HG03039 (cell line): ENCODE measurements around the gene IFT57.

Experiments used
- ATAC-seq: cut with Tn5 transposase; IDR thresholded peaks from one replicate; pipeline ENCODE4 v1.9.1; 2021; ENCODE audit warnings: mild to moderate bottlenecking, moderate library complexity; ENCODE audit not compliant: unreplicated experiment

IFT57 gene

DNA sequence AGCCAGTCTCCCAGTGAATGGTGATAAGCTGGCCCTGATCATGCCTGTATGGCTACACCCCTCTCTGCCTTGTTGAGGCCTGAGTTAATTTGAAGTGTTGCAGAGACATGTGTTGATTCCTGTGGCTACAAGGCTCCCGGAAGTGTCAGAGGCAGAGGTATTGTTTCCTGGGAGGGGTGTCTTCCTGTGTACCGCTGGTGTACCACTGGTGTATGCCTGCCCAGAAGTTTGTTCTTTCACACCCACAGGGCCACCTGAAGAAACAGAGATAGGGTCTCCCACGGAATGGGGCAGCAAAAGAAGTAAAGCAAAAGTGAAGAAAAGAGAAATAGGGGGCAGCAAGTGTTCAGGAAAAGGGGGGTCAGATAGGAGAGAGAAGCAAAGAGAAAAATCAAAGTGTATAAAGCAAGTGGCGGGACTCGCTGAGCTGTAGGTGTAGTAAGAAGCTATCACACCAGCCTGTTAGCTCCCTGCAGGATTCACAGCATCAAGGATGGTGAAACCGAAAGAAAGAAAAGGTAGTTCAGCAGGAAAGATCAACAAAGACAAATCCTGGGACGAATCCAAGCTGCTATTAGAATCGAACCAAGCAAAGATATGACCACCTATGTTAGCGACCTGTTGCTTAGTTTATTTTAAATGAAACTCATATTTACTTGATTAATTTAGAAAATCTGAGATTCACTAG, 94.8 kb downstream of the IFT57 start:
- no peak for ATAC-seq

DNA sequence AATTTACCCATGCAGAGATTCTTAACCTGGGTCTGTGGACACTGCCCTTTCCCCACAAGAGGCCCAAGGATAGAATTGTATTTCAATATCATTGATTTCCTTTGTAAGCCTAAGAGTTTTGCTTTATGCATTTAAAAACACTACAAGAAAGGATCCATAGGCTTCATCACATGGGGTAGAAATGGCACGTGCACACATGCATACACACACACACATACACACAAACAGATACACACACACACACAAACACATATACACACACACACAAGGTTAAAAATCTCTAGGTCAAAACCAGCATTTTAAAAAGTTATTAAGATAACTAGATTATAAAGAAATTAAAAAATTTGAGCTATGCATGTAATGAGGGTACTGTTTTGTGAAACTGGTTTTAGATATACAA, 95.9 kb downstream of the IFT57 start:
- ATAC-seq = no peak

DNA sequence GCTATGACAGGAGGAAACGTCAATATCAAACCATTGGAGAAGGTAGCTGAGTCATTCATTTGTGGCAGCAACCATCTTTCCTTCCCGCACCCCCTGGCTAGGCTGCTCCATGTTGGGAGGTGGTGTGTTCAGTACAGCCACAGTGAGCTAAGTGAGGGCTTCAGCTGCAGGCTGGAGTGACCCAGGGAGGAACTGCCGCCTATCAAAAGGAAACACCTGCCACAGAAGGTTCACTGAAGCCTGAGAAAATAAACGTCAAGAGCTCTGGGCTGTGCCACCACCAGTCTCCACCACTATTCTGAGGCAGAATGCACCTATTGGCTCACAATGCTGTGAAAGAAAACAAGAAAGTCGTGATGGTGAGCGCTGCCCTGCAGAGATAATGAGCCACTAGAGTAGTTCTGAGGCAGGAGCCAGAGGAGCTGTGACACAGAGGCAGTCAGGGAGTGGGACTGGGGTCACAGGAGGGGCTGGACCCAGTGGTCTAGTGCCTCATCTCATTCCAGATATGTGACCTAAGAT, 96.6 kb downstream of the IFT57 start:
- peak; percentile 40 for ATAC-seq

DNA sequence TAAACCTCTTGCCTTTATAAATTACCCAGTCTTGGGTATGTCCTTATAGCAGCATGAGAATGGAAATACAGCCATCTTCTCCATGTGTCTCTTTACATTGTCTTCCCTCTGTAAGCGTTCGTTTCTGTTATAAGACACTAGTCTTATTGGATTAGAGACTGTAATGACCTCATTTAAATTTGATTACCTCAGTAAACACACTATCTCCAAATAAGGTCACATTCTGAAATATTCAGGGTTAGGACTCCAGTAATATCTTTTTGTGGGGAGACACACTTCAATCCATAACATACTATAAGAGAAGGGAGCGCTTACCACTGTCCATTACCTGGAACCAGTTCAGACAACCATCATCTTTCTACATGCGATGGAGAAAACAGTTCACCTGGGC, 97.1 kb downstream of the IFT57 start:
- ATAC-seq = no peak

DNA sequence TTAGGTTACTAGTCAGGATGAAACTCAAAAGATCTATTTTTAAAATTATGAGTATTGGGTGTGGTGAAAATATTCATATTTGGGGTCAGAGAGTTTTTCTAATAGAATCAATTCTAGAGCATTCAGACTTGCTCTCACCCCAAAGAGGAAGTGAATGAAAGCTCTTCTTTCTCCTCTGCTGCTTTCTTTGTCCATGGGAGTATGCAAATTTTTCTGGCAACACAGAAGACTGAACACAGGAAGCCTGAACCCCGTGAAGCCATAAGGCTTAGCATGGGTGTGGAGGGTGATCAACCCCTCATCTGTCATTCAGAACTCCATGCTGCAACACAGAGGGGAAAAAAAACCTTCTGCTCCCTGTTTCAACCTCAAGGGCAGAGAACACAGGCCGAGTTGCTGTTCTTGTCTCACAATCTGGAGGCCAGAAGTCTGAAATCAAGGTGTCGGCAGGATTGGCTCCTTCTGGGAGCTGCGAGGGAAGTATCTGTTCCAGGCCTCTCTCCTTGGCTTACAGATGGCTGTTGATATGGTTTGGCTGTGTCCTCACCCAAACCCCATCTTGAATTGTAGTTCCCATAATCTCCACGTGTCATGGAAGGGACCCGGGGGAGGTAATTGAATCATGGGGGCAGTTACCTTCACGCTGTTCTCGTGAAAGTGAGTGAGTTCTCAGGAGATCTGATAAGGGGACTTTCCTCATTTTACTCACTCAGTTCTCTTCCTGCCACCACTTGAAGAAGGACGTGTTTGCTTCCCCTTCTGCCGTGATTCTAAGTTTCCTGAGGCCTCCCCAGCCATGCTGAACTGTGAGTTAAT, 97.7 kb downstream of the IFT57 start:
- peak; percentile 86 for ATAC-seq

DNA sequence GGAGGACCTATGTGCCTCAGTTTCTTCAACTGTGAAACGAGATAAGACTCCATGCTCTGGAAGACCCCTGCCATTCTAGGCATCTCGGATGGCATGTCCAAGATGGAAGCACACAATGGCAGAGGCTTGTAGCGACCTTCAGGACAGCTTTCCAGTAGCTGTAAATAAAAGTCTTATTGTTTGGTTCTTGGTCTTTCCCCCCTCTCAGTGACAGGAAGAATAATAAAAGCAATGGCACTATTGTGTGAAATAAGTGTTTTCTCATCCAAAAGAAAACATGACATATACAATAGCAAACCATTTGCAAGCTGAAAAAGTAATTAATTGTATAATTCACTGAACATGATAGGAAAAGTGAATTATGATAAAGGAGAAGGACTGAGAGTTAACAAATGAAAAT, 98.9 kb downstream of the IFT57 start:
- no peak for ATAC-seq

DNA sequence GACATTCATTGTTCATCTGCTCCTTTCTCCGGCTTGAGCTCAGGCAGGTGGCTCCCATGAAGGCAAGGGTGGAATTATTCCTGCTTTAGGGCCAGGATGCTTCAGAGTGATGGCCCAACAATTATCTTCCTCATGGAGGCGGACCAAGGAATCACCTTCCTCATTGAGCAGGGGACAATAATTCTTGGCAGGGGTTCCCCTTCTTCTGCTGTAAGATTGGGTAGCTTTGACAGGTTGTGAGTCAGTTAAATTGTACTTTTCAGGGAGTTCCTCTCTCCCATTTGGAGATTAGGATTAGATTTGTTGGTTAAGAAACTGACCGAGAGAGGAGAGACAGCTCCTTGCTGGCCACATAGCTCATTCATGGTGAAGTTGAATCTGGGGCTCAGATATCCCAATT, 99.9 kb downstream of the IFT57 start:
- ATAC-seq = no peak

DNA sequence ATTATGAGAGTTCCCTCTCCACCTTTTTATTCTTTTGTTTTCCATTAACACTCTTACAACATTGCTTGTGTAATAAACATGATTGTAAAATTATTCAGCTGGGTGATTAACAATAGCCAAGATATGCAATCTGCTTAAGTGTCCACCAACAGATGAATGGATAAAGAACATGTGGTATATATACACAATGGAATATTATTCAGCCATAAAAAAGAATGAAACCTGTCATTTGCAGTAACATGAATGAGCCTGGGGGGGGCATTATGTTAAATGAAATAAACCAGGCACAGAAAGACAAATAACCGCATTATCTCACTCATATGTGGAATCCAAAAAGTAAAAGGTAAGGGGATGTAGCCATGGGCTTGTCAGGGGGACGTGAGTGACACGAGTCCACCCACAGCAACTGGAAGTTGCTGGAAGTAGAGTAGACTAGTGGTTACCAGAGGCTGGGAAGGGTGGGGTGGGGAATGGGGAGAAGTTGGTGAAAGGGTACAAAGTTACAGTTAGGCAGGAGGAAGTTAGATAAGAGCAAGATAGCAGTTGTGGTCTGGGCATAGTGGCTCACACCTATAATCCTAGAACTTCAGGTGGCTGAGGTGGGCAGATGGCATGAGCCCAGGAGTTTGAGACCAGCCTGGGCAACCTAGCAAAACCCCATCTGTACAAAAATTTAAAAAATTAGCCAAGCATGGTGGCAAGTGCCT, 102.7 kb downstream of the IFT57 start:
- ATAC-seq = no peak

DNA sequence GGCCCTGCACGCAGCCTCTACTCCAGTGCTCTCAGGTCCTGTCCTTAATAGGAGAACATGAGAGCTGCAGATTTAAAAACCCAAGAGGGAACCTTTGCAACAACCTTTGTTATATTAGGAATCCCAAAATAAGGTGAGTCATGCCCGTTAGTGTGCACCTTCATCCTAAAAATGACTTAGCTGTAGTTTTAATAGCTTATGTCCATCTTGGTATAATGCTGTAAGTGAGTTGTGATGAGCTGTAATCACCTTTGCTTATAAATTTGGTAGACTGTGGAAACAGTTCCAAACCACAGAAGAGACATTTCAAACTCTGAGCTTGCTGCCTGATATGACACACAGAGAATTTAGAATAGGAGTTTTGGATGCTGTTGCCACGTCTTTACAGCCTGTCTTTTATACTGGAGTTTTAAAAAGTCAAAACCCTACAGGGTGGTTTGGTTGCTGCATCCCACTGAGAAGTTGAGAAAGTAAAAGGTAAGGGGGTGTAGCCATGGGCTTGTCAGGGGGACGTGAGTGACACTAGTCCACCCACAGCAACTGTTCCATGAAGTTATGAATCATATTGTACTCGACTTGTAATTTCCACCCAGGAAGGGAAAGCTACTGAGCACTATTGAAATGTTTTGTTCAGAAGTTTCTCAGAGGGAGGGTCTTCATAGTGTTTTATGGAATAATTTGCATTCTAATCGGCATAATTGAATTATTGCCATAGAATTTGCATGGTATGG, 104.0 kb downstream of the IFT57 start:
- no peak for ATAC-seq

DNA sequence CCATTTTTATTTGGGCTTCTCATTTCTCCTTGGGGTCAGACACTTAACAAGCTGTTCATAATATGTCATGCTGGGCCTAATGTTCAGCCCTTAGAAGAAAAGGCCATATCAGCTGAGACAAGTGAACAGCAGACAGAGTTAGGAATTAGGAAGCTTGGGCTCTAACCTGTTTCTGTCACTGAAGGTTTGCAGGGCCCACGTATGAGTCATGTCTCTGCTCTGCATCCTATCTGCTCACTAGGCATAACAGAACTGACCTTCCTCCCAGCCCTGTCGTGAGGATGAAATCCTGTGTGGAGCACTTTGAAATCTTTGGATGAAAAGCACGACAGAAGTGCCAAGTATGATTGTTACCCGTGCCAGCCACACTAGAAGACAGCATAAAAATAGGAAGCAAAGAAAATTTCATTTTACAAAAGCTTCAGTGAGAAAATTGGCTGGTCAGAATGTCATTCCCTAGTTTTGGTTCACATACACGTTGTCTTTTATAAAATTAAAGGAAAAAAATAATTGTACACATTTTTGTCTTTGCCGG, 104.9 kb downstream of the IFT57 start:
- no peak for ATAC-seq

DNA sequence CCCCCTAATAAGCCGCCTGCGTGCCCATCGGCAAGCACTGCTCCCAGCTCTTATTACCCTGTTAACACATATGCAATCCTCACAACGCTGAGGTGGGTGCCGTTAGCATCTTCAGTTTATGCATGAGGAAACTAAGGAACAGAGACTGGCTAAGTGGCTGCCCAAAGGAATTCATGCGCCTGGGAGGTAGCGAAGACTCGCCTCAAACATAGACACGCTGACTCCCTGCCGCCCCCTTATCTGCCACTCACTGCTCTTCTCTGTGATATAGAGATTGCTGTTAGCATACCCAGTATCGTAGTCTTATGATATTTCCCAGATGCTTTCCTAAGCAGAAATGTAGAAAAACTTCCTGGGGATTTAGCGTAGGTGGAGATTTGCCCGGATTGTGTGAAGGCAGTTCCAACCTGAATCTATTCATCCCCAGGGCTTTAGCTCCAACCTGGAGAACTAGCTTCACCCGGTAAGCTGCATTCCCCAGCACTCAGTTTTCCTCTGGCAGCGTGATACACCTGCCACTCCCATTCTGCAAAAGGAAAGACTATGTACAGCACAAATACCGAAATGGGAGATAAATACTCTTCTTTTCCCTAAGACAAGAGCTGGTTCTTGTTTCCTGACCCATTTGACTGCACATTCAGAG, 107.7 kb downstream of the IFT57 start:
- no peak for ATAC-seq

DNA sequence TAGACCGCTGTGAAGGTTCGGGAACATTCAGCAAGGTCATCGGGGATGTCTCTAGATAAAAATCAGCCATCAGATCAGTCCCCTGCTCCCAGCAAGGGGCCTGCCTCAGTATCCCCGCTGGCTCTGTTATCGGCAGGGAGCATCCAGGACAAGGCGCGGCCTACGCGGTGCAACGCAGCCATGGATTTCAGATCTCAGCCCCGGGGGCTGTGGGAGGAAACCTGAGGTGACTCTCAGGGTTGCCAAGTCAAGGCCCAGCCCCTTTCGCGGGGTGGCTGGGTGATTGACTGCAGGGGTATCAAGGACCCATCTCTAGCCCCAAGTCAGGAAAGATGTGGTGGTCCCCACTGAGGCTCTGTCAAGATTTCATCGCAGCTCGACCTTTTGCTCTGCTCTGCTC, 108.2 kb downstream of the IFT57 start:
- no peak for ATAC-seq

DNA sequence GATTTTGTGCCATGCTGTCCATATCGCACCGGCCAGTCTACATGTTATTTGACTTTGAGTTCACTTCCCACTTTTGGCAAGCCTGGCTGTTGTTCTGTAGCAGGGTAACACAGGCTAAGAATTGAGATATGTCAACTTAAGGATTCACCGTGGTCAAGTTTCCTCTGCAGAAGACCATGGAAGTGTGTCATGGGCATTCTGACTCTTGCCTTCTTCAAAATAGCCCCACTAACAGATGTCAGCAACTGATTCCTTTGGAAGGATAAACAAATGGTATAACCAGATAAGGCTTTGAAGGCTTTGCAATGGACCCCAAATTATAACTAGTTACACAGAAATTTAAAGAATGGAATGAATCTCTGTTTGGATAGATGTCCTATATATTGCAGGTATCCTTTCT, 111.3 kb downstream of the IFT57 start:
- ATAC-seq = no peak
